Retinal pigment epithelial cell (primary cell): ENCODE measurements around the gene WNT11.
"Not testable (repeated sequence)": the region's sequence is repeated elsewhere in the genome, so short reads cannot be mapped to it uniquely, and the experiment has no call there.

Source experiments
- DNase-seq: peaks from one replicate; pipeline ENCODE4 v3.0.0-alpha.2; 2010; ENCODE audit warnings: low read depth
- H3K4me3 ChIP-seq: 2 replicates; pipeline ENCODE4 v1.5.1; 2011; ENCODE audit warnings: mild to moderate bottlenecking, low read length, control low read depth, moderate library complexity
- TF ChIP-seq, protein P1 (sequence below): conservative IDR thresholded peaks from 2 replicates; pipeline ENCODE4 v1.5.1; 2011; ENCODE audit warnings: low read depth, low read length, control low read depth, inconsistent platforms

Gene WNT11

DNA sequence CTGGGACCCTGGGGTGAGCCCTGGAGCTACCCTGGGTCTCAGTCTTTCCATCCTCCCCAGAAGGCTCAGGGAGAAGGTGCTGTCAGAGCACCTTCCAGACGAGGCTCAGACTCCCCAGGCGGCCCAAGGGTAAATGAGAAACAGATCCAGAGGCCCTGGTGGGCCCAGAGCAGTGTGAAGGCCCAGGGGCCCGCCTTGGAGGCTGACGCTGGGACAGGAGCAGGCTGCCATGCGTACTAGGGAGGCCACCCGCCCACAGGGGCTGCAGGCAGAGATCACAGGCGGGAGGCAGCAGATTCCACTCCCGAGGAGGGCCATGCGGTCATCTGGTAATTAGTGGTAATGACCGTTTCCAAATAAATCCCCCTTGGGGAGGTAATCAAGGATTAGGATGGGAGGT lies 5.2 kb downstream of the WNT11 start:
- no peak for DNase-seq
- H3K4me3 ChIP-seq = no peak overlapping the region
- TF ChIP-seq, protein P1, sequence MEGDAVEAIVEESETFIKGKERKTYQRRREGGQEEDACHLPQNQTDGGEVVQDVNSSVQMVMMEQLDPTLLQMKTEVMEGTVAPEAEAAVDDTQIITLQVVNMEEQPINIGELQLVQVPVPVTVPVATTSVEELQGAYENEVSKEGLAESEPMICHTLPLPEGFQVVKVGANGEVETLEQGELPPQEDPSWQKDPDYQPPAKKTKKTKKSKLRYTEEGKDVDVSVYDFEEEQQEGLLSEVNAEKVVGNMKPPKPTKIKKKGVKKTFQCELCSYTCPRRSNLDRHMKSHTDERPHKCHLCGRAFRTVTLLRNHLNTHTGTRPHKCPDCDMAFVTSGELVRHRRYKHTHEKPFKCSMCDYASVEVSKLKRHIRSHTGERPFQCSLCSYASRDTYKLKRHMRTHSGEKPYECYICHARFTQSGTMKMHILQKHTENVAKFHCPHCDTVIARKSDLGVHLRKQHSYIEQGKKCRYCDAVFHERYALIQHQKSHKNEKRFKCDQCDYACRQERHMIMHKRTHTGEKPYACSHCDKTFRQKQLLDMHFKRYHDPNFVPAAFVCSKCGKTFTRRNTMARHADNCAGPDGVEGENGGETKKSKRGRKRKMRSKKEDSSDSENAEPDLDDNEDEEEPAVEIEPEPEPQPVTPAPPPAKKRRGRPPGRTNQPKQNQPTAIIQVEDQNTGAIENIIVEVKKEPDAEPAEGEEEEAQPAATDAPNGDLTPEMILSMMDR = no peak

DNA sequence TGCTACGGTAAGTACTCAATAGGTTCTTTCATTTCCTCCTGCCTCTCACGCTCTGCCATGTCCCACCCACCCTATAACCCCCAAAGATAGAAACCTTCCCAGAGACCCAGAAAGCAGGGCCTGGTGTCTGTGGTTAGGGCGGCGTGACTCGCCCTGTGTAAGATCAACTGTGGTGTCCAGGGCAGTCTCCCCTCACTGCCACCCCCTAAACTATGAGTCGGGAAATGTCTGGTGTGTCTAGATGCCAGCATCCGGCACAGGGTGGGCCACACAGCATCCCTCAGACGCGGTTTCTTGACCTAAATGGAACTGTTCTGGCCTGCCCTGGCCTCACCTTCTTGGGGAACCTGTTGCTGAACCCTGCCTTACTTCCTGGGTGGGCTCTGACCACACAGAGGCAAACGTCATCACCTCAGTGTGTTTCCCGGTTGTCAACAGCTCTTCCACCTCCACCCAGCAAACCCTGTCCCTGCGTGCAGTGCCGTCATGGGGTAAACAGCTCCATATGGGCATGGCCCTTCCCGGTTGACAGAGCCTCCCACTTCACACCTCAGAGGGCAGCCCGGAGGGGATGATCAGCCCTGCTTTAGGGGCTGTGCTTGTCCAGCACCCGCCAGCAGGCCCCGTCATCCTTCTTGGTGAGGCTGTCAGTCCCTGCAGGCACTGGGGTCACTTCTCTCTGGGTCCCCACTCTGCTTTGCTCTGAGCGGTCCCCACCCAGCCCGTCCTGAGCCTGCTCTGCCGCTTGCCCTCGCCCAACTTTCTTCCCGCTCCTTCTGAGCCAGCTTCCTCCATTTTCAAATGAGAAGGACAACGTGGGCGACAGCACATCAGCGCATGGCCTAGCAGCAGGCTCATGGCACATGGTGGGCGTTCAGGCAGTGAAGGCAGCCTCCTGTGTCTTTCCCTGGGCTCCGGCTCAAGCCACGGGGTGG lies 6.0 kb downstream of the WNT11 start:
- TF ChIP-seq, protein P1 = no peak
- no peak overlapping the region for H3K4me3 ChIP-seq
- DNase-seq = no peak

DNA sequence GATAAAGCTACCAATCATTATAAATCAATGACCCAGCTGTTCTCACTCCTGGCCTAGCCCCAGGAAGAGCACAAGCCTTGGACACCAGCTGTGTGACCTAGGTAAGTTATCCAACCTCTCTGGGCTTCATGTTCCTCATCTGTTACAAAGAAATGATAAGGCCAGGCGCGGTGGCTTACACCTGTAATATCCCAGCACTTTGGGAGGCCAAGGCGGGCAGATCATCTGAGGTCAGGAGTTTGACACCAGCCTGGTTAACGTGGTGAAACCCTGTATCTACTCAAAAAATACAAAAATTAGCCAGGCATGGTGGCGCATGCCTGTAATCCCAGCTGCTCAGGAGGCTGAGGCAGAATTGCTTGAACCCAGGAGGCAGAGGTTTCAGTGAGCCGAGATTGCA lies 7.6 kb downstream of the WNT11 start:
- not testable (repeated sequence) for DNase-seq, H3K4me3 ChIP-seq

DNA sequence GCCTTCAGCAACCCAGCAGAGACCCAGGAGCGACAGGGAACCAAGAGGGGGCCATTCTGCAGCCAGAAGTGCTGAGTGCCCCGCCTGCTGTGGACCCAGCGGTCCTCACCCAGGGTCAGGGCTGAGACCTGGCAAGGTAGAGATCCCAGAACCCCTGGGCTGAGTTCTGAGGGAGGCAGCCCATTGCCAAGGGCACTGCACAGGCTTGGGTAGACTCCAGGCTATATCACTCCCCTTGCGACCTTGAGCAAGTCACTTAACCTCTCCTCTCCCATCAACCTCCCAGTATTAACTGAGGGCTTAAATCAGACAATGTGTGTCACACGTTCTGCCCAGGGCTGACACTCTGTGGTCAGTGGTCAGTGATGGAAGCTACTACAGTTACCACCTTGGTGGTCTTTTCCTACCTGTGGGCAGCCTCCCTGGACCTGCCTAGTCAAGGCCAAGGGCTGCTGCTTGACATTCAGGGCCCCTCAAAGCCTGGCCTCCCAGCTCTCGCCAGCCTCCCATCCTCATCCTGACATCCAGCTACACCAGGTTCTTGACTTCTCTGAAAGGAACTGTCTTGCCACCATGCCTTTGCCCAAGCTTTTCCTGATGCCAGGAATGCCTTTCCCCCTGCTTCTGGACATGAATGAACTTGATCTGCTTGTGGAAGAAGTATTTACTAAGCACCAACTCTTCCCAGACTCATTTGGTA lies 8.2 kb downstream of the WNT11 start:
- no peak for DNase-seq
- TF ChIP-seq, protein P1 = no peak
- H3K4me3 ChIP-seq = no peak overlapping the region

DNA sequence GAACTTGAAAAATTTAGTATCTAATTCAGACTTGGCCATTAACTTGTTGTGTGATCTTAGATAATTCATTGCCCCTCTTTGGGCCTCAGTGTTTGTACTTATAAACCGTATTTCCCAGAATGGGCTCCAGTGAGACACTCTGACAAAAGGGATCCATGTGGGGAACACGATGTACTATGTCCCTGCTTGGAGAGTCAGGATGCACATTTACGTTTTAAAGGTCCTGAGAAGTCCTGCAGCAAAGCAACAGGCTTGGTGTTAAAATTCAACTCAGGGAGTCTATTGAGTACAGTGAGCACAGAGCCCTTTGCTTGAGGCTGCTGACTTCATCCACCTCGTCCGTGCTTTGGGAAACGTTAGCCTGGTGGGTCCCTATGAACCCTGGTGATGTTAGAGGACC lies 9.0 kb downstream of the WNT11 start:
- no peak for DNase-seq
- H3K4me3 ChIP-seq = no peak overlapping the region
- TF ChIP-seq, protein P1 = no peak

DNA sequence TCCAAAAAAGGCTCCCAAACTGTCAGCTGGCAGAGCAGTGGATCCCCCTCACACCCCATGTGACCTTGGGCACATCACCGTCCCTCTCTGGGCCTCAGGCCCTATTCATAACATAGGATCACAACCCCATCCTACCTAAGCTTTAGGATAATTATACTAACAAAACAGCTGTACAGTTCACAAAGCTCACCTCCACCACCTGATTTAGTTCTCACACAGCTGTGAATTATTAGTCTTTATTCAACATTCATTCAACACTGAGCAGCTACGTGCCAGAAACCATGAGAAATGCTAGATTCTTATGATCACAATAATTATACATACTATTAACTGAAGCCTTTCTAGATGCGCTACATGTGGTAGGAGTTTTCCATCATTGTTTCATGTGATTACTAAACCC lies 9.5 kb downstream of the WNT11 start:
- no peak for DNase-seq
- H3K4me3 ChIP-seq = no peak overlapping the region
- TF ChIP-seq, protein P1 = no peak

DNA sequence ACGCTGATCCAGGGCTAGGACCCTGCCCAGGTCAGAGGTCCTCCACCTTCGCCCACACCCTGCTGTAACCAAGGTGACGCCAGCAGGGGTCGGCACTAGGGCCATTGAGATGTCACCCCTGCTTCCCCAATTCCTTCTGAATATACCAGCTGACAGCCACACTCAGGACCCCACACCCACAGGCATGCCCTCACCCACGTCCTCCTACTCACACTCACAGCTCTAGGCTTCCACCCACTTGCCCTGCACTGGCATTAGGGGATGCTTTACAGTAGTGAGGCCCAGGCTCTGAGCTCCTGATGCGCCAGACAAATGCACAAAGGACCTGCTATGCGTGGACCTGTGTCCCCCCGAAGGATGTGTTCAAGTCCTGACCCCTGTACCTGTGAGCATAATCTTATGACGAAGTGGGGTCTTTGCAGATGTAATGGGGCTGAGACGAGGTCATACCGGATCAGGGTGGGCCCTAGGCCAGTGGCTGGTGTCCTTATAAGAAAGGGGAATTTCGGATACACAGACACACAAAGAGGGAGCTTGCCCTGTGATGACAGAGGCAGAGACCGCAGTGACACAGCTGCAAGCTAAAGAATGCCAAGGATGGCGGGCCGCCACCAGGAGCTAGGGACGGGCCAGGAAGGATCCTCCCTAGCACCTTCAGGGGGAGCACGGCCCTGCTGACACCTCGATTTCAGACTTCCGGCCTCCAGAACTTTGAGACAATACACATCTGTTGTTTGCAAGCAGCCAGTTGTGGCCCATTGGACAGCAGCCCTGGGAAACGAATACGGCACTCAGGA lies 11.2 kb downstream of the WNT11 start:
- no peak for DNase-seq
- TF ChIP-seq, protein P1 = no peak
- H3K4me3 ChIP-seq = no peak overlapping the region
